HG03064 (cell line): ENCODE data around the gene KBTBD6.
A peak's percentile ranks its signal among the peaks of the same experiment; 100 is the strongest.
"Not testable (repeated sequence)": the region's sequence is repeated elsewhere in the genome, so short reads cannot be mapped to it uniquely, and the experiment has no call there.

Experiments
- ATAC-seq: cut with Tn5 transposase; IDR thresholded peaks from one replicate; pipeline ENCODE4 v1.9.1; 2021; ENCODE audit warnings: low read depth; ENCODE audit not compliant: unreplicated experiment

KBTBD6 gene, protein sequence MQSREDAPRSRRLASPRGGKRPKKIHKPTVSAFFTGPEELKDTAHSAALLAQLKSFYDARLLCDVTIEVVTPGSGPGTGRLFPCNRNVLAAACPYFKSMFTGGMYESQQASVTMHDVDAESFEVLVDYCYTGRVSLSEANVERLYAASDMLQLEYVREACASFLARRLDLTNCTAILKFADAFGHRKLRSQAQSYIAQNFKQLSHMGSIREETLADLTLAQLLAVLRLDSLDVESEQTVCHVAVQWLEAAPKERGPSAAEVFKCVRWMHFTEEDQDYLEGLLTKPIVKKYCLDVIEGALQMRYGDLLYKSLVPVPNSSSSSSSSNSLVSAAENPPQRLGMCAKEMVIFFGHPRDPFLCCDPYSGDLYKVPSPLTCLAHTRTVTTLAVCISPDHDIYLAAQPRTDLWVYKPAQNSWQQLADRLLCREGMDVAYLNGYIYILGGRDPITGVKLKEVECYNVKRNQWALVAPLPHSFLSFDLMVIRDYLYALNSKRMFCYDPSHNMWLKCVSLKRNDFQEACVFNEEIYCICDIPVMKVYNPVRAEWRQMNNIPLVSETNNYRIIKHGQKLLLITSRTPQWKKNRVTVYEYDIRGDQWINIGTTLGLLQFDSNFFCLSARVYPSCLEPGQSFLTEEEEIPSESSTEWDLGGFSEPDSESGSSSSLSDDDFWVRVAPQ

DNA sequence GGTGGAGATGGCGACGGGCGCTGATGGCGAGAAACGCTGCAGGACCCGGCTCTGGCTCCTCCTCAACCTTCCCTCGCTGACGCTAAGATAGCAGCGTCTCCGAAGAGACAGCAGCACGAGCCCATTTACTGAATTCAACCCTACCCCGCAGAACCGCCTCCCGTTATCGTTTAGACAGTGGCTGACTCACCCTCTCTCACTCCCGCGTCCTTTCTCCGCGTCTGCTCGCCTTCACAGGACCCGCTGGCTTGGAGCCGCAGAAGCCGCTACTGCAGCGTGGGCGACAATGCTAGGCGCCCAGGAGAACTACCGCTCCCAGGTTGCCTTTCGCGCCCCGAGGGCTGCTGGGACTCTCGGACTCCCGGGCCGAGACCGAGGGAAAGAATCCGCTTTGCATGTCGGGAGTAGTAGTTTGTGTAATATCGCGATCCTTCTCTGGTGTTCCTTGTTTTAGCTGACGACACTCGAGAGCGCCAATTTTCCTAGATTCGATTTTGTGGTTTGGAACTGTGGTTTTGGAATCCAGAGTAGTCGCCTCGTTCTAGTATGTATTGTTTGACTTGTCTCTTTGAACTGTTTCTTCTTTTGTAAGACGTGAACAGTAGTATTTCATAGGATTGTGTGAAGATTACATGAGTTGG lies at the start of gene KBTBD6:
TSS of gene KBTBD6 (minus strand) at position 291 of the 641 bp plus-strand sequence. CDS start 291 bp downstream, outside the sequence.
- ATAC-seq: peak; percentile 97

- no peak for ATAC-seq
Observed at GRCh38 chr13:41182231-41182630, 49.6 kb upstream of the KBTBD6 start.

DNA sequence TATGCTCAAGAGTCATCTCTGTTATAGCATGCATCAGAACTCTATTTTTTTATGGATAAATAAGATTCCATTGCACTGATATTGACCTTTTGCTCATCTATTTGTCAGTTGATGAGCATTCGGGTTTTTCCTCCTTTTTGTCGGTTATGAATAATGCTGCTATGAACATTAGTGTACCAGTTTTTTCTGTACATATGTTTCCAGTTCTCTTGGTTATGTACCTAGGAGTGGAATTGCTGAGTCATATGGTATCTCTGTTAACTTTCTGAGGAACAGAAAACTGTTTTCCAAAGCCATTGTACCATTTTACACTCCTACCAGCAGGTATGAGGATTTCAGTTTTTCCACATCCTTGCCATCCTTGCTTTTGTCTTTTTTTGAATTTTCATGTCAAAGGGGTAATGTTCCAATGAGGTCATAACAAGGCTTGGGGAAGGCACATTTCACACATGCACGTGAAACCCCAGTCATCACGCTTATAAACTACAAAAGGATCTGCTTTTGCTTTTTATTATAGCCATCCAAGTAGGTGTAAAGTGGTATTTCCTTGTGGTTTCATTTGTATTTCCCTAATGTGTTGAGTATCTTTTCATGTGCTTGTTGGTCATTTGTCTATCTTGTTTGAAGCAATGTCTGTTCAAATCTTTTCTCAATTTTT lies 47.1 kb upstream of the KBTBD6 start:
- no peak for ATAC-seq

DNA sequence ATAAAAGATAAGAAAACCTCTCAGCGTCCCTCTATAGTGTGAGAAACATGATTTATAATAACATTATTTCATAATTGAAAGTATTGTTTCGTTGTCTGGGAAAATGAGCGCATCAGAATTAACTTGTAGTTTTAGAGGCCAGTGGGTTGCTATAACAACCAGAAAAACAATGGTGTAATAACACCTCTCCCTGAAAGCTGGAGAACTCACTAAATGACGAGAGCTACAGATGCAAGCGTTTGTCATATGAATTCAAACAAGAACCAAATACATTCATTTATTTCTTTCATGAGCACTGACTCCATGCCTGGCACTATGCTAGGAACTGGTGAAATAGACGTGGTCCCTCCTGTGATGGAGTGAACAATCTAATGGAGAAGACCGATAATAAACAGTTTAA lies 45.4 kb upstream of the KBTBD6 start:
- no peak for ATAC-seq

- no peak for ATAC-seq
Observed at GRCh38 chr13:41177616-41178015, 45.0 kb upstream of the KBTBD6 start.

GRCh38 chr13:41175576-41175975 lies 43.0 kb upstream of the KBTBD6 start:
- ATAC-seq: not testable (repeated sequence)

GRCh38 chr13:41162151-41162550 lies 29.5 kb upstream of the KBTBD6 start:
- ATAC-seq: no peak

DNA sequence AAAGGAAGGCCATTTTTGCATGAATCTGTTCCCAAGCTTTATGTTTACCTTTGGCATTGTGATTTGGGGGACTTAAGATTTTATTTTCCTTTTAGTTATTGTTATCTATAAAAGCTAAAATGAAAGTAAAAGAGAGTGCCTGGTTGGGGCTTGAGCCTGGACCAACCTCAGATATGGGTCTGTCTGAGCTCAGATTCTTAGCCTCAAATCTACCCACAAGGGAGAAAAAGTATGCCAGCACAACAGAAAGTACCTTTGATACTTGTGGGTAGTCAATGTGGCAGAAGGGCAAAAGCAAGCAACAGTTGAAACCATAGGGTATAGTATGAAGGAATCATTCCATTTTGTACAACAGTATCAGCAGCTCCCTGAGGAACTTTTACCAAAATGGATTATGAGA lies 26.6 kb upstream of the KBTBD6 start:
- no peak for ATAC-seq

DNA sequence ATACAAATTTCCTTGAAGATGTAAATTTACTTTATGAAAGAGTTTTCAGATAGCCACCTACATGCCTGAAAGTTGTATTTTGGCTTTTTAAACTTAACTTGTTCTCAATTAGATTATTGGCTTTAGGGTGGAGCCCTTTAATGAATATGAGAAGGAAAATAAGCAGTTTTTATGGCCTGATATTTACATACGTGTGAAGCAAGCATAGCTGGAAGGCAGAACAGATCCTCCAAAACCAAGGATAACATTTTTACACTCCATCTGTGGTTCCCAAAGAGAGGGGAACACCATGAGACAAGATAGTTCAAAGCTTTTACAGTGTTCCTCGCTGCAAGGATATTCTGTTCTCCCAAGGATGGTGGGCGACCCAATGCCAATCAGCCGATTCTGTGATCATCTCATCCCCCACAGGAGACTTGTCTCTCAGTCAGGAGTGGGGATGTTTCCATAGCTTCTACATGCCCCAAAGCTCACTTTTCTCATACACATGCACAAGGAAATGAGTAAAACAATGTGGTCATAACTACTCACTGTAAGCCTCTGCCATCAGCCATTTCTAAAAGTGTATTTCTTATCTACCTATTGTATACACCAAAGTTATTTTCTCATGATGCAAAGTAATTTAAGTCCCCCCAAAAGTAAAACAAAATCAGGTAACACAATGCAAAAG lies 24.6 kb upstream of the KBTBD6 start:
- no peak for ATAC-seq

- no peak for ATAC-seq
Observed at GRCh38 chr13:41156620-41157019, 24.0 kb upstream of the KBTBD6 start.

GRCh38 chr13:41154042-41154441 lies 21.4 kb upstream of the KBTBD6 start:
- ATAC-seq: no peak

DNA sequence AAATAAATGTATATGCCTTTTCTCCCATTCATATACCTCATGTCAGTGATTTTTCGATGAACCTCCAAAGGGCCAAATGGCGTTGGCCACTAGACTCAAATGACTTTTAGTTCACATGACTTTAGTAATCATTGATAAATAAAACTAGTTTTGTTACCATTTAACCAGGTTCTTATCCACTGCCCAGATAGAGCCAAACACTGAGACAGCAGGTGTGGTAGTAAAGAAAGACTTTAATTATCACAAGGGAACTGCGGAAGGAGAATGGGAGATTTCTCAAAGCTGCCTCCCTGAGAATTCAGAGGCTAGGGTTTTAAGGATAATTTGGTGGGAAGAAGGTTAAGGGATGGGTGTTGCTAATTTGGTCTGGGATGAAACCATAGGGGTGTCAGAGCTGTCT lies 19.4 kb upstream of the KBTBD6 start:
- no peak for ATAC-seq

DNA sequence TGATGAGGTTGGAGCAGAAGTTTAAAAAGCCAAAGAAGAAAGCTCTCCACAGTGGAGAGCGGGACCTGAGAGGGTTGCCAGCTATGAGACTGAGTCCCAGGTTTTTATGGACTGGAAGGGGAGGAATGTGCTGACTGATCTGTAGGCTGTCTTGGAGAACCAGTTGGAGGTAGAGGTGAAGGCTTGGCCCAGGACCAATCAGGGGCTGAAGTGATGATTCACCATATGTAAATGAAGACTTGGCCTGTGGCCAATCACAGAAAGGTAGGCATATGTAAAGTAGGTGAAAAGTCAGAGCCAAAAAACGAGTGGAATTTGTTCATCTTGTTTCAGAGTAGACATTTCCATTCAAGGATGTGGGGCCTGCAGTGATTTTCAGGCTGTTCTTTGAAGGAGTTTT lies 17.5 kb upstream of the KBTBD6 start:
- no peak for ATAC-seq

DNA sequence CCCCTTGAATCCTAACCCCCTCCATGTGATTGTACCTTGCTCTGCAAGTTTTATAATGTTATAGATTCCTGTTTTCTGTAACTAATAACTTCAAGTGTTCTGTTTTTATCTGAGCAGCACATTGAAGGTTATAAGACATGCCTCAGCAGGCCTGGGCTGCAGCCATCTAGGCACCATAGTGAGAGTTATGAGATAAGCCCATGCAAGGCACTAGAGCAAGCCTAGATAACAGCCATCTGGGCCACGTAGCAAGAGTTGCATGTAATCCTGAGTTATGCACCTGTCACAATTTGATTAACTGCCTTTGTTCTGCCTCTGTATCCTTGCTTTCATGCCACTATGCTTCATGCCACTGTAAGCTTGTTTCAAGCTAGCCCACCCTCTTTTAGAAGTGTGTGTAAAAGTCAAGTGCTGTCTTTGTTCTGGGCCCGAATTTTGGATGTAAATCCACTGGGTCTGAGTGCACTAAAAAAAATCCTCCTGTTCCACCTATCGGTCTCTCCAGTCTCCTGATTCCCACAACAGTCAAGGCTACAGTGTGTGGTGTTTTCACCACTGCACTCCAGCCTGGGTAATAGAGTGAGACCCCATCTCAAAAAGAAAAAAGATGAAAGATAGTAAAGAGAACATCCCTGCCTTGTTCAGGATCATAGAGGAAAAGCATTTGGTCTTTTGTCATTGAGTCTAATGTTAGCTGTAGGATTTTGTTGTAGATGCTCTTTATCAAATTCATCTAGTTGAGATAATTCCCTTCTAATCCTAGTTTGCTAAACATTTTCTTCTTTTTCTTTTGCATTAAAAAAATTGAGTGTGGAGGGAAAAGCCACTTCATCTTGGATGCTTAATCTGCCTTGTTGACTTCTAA lies 16.0 kb upstream of the KBTBD6 start:
- no peak for ATAC-seq

DNA sequence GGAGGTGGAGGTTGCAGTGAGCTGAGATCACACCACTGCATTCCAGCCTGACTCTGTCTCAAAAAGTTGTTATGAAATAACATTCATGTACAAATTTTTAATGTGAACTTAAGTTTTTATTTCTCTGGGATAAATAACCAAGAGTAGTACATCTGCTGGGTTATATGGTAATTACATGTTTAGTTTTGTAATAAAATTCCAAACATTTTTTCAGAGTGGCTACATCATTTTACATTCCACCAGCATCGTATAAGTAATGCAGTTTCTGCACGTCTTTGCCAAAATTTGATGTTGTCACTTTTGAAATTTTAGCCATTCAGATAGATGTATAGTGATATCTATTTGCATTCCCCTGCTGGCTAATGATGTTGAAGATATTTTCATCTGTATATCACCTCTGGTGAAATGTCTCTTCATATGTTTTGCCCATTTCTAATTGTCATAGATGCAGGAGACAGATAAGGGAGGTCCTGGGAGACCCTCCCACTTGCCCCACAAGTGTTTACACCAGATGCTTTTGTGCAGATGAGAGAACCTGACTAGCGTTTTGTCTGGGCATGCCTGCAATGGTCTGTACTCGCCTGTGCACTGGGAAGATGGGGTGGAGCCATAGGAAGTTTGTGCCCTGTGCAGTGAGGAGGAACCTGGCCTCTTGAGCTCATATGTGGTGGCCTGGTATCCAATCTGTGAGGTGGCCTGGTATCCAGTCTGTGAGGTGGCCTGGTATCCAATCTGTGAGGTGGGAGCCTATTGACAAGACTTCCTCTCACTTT lies 12.7 kb upstream of the KBTBD6 start:
- no peak for ATAC-seq

GRCh38 chr13:41144576-41144975 lies 12.0 kb upstream of the KBTBD6 start:
- ATAC-seq: no peak

DNA sequence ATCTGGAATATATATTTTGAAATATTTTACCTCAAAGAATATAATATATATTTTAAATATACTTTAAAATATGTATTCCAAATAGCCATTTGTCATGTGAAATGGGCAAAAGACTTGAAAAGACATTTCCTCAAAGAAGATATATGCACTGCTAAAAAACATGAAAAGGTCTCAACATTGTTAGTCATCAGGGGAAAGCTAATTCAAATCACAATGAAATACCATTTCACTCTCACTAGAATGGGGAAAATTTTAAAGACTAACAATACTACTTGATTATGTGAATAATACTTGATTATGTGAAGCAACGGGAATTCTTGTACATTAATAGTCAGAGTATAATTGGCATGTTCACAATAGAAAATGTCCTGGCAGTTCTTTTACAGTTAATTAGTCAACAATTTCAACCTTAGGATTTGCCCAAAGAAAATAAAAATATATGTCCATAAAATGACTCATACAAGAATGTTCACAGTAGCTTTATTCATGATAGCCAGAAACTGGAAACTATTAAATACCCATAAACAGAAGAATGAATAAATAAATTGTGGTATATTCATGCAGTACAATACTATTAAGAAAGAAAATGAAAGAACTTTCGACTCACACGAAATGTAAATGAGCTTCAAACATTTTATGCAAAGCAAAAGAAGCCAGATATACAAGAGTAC lies 6.8 kb upstream of the KBTBD6 start:
- no peak for ATAC-seq

DNA sequence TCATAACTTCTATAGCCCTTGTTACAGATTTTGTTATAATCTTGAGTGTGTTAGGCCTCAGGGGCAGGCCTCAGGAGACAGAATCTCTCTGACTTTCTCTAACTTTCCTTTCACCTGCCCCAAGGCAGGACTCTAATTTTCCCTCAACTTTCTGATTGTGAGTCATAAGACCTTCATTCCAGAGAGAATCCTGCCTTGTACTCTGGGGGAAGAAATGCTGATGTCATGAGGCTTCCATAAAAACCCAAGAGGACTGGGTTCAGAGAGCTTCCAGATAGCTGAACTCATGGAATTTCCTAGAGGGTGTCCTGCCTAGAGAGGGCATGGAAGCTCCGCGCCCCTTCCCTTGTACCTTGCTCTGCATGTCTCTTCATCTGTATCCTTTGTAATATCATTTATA lies 5.3 kb upstream of the KBTBD6 start:
- ATAC-seq: no peak
